Hematopoietic multipotent progenitor cell treated with erythropoietin and hydrocortisone succinate and interleukin-3 and kit ligand, for 4 days (in vitro differentiated cells): ENCODE results near the gene PNMA8A.

Experiments
- DNase-seq: peaks from one replicate; pipeline ENCODE4 v3.0.0-alpha.2; 2015

PNMA8A gene

DNA sequence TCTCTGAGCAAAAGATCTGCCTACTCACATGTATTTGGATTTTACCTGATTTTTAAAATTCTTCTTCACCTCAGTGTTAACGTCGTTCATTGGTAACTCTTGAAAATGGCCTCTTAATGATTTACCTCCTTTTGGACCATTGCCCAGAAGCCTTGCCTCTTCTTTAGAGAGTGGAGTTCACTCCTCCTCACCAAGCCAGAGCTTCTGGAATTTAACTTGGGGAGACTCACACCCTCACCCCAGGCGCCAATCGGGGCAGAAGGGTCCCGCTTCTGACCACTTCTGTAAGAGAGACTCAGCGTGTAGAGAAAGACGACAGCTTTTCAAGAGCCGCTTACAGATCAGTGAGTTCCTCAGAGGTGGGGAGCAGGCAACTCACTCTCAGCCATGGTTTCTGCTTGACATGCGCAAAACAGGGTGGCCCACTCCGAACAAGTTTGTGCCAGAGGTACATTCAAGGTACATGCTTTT is 45.3 kb downstream of the PNMA8A start:
- peak; percentile 24 for DNase-seq

DNA sequence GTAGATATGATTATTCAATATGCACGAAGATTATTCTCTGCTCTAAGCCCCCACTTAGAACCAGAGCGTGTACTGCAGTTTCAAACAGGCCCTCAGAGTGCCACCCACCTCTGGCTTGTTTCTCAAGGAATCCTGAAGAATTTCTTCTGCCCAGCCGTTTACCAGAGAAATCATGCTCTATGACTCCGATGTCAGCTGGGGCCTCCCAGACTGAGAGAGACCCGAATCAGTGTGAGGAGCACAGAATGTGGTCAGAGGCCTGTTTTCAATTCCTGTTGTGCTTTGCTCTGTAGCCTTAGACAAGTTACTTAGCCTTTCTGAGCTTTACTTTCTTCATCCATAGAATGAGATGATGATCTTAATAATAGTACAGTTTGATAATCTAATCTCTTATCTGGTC is 48.2 kb downstream of the PNMA8A start:
- DNase-seq: no peak

DNA sequence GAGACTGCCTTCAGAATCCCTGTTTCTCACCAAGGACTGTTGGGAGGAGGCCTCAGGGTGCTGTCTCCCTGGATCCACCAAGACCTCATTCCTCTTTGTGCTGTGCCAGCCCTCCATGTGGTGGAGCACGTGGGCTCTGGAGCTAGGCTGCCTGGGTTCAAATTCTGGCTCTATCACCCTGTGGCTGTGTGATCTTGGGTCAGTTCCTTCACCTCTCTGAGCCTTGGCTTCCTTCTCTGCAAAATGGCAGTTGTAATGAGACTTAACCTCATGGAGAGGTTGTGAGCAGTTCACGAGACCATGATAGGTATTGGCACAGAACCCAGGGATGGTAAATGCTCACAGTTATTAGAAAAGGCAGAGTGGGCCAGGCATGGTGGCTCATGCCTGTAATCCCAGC is 49.0 kb downstream of the PNMA8A start:
- DNase-seq: no peak

DNA sequence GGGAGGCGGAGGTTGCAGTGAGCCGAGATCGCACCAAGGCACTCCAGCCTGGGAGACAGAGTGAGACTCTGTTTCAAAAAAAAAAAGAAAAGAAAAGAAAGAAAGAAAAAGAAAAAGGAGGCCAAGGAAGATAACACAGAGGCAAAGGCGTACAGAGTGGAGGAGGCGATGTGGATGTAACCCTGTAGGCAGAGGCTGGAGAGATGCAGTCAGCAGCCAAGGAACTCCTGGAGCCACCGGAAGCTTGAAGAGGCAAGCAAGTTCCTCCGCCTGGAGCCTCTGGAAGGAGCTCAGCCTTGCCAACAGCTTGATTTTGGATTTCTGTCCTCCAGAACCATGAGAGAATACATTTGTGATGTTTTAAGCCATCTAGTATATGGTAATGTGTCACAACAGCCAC is 51.3 kb downstream of the PNMA8A start:
- DNase-seq: no peak
